ENCODE measurements around the gene LRRC45. TPM values are rescaled to one million over a fixed set of nuclear protein-coding genes. Genes with fewer than 3 reads are reported as not detected.

Gene LRRC45
- total RNA-seq, 1 experiment from 2014 or later = 41.5 TPM

GRCh38 chr17:82039695-82040299, 16.7 kb downstream of the LRRC45 start:
- no peaks in the 10 kb centered on the region for H3K9me2 ChIP-seq (ENCODE audit: insufficient read depth)
- intact Hi-C loops (cut with micrococcal nuclease; ENCODE audit: unreplicated experiment) = loop anchor here (5.0 to 10.0 kb wide), 2 partner anchors 58 to 205 kb away; partner anchors contain the start of gene FASN
- no peaks in the 10 kb centered on the region for H4K20me1 ChIP-seq (ENCODE audit: insufficient read depth)
- CTCF ChIA-PET = no interaction called here
- no peaks in the 10 kb centered on the region for H3K36me3 ChIP-seq (ENCODE audit: low read depth)
- DNase-seq = no peak
- TF ChIP-seq EZH2 (IDR thresholded peaks at IDR 0.05; ENCODE audit: low read depth) = no peak
- TF ChIP-seq, protein P1, sequence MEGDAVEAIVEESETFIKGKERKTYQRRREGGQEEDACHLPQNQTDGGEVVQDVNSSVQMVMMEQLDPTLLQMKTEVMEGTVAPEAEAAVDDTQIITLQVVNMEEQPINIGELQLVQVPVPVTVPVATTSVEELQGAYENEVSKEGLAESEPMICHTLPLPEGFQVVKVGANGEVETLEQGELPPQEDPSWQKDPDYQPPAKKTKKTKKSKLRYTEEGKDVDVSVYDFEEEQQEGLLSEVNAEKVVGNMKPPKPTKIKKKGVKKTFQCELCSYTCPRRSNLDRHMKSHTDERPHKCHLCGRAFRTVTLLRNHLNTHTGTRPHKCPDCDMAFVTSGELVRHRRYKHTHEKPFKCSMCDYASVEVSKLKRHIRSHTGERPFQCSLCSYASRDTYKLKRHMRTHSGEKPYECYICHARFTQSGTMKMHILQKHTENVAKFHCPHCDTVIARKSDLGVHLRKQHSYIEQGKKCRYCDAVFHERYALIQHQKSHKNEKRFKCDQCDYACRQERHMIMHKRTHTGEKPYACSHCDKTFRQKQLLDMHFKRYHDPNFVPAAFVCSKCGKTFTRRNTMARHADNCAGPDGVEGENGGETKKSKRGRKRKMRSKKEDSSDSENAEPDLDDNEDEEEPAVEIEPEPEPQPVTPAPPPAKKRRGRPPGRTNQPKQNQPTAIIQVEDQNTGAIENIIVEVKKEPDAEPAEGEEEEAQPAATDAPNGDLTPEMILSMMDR (conservative IDR thresholded peaks at IDR 0.05) = no peak
- peaks cover 4% of the 10 kb centered on the region; the same call in 1 of the 2 replicates for H3F3A ChIP-seq (ENCODE audit: insufficient read depth, low read depth)
- H3K4me1 ChIP-seq (replicated peaks; ENCODE audit: insufficient read depth) = 0 out of 2 replicates have a peak, but pooled peaks cover 6% of the 10 kb centered on the region
- H3K27ac ChIP-seq = no peak overlapping the region
- BruUV-seq (replicated peaks) = no TSS peak
- H3K27me3 ChIP-seq (ENCODE audit: insufficient read depth, low read depth) = no peaks in the 10 kb centered on the region
- H2AFZ ChIP-seq = no peak overlapping the region
- no peak overlapping the region for H3K4me3 ChIP-seq
- no peaks in the 10 kb centered on the region for H3K79me2 ChIP-seq (ENCODE audit: low read depth)
- no peak overlapping the region for H3K4me2 ChIP-seq
- POLR2A ChIA-PET (ENCODE audit: unreplicated experiment) = no interaction called here
- no peaks in the 10 kb centered on the region for H3K9me3 ChIP-seq (ENCODE audit: insufficient read depth, low read depth)

DNA sequence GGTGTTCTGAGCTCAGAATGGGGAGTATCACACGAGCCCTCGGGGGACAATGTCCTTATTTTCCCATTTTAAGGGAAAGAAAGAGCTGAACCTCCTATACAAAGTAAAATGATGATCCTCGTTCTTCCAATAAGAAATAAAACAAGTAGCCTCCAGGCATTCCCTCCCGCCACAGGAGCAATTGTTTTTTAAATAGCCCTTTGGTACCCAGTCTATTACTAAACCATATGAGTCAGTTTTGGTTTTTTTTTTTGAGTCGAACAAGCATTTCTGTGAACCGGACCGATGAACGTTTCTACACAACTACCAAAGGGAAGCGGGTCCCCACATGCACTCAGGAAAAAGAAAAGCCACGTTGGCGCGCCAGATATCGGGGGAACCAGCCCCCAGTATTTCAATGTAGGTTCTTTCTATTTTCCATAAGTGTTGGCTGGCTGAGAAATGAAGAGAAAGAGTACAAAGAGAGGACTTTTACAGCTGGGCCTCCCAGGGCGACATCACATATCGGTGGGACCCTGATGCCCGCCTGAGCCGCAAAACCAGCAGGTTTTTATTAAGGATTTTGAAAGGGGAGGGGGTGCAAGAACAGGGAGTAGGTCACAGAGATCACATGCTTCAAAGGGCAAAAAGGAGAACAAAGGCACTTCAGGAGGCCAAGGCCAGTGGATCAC, 18.2 kb downstream of the LRRC45 start:
- H3K9me2 ChIP-seq (ENCODE audit: insufficient read depth) = no peaks in the 10 kb centered on the region
- BruUV-seq (replicated peaks) = no TSS peak
- H2AFZ ChIP-seq = no peak overlapping the region
- no peak for DNase-seq
- no peaks in the 10 kb centered on the region for H3K36me3 ChIP-seq (ENCODE audit: low read depth)
- no peaks in the 10 kb centered on the region for H3K27me3 ChIP-seq (ENCODE audit: insufficient read depth, low read depth)
- TF ChIP-seq, protein P1 (conservative IDR thresholded peaks at IDR 0.05) = no peak
- no peak for TF ChIP-seq EZH2 (IDR thresholded peaks at IDR 0.05; ENCODE audit: low read depth)
- no peaks in the 10 kb centered on the region for H3K79me2 ChIP-seq (ENCODE audit: low read depth)
- CTCF ChIA-PET = interaction anchor here (0.6 kb wide), 1 partner anchor 62 kb away, joined by 4 read pairs; no protein-coding TSS in a partner anchor
- intact Hi-C loops (cut with micrococcal nuclease; ENCODE audit: unreplicated experiment) = no loop called here
- peaks cover 4% of the 10 kb centered on the region; the same call in 1 of the 2 replicates for H3F3A ChIP-seq (ENCODE audit: insufficient read depth, low read depth)
- POLR2A ChIA-PET (ENCODE audit: unreplicated experiment) = no interaction called here
- no peak overlapping the region for H3K4me2 ChIP-seq
- no peaks in the 10 kb centered on the region for H3K9me3 ChIP-seq (ENCODE audit: insufficient read depth, low read depth)
- H3K27ac ChIP-seq = no peak overlapping the region
- H3K4me3 ChIP-seq = no peak overlapping the region
- H3K4me1 ChIP-seq (replicated peaks; ENCODE audit: insufficient read depth) = 0 out of 2 replicates have a peak, but pooled peaks cover 5% of the 10 kb centered on the region
- no peaks in the 10 kb centered on the region for H4K20me1 ChIP-seq (ENCODE audit: insufficient read depth)

DNA sequence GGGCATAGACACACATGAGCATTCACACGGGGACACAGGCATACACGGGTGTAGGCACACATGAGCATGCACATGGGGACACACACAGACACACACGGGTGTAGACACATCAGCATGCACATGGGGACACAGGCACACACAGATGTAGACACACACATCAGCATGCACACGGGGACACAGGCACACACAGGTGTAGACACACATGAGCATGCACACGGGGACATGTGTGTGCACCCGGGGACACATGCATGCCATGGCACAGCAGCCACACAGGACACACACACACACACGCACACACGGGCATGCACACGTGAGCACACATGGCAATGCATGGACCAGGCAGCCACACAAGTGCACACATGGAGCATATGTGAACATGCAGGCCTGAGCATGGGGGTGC, 19.5 kb downstream of the LRRC45 start:
- CTCF ChIA-PET = no interaction called here
- POLR2A ChIA-PET (ENCODE audit: unreplicated experiment) = no interaction called here

More for the DNA sequence above, 19.5 kb downstream of the LRRC45 start:
- BruUV-seq (replicated peaks) = no TSS peak
- no peak overlapping the region for H3K4me2 ChIP-seq
- H3F3A ChIP-seq (ENCODE audit: insufficient read depth, low read depth) = peaks cover 4% of the 10 kb centered on the region; the same call in 1 of the 2 replicates
- H3K4me3 ChIP-seq = no peak overlapping the region
- H3K27ac ChIP-seq = no peak overlapping the region
- no peaks in the 10 kb centered on the region for H3K36me3 ChIP-seq (ENCODE audit: low read depth)
- intact Hi-C loops (cut with micrococcal nuclease; ENCODE audit: unreplicated experiment) = no loop called here
- no peak overlapping the region for H2AFZ ChIP-seq
- no peaks in the 10 kb centered on the region for H3K9me3 ChIP-seq (ENCODE audit: insufficient read depth, low read depth)
- TF ChIP-seq, protein P1 (conservative IDR thresholded peaks at IDR 0.05) = no peak
- TF ChIP-seq EZH2 (IDR thresholded peaks at IDR 0.05; ENCODE audit: low read depth) = no peak
- H4K20me1 ChIP-seq (ENCODE audit: insufficient read depth) = no peaks in the 10 kb centered on the region
- H3K9me2 ChIP-seq (ENCODE audit: insufficient read depth) = no peaks in the 10 kb centered on the region
- H3K27me3 ChIP-seq (ENCODE audit: insufficient read depth, low read depth) = no peaks in the 10 kb centered on the region
- no peaks in the 10 kb centered on the region for H3K79me2 ChIP-seq (ENCODE audit: low read depth)
- H3K4me1 ChIP-seq (replicated peaks; ENCODE audit: insufficient read depth) = no peaks in the 10 kb centered on the region
- no peak for DNase-seq
